Heart left ventricle (tissue), 13 donors: ENCODE measurements around the gene SCAI.

ENCODE experiments used
- POLR2A ChIP-seq, 2 donors: fragments of 450-650 bp; IDR thresholded peaks; one replicate each; pipeline ENCODE4 v1.6.1; 2017; ENCODE audit warnings: antibody characterized with exemption in 2 of 2, mild to moderate bottlenecking in 2 of 2, moderate library complexity in 2 of 2
- TF ChIP-seq, protein P1 (sequence below), 12 donors: fragments of 200-600 bp; sonication (generic) in 4 of 12; IDR thresholded peaks; one replicate each; pipeline versions ENCODE4 v1.5.0 to v1.8.0; 2018 to 2022; ENCODE audit warnings: antibody characterized with exemption in 12 of 12, mild to moderate bottlenecking in 5 of 12
- donor health status: ischemic (EF 13 %, LVEDD 7.1; RV severe dilation, severe dysfunction).
- donor health status: DM: no; HTN: yes; CAD: no.
- donor health status: DM: no; HTN: no; CAD: no.
- donor health status: ischemic (EF 25% LVEDD 6.9; RV normal size, moderate dysfunction).
- donor health status: ischemic (EF 25% LVEDD 5.7; RV mildly dilated, moderate dysfunction).
- donor health status: ischemic (EF 35%, LVEDD 5.7; RV mildly dilated, moderate dysfunction).
- donor health status: nonischemic (EF 11% LVEDD 7.7; RV severe dilation, severe dysfunction).
- donor health status: DM: yes; HTN: yes; CAD: no.
- donor health status: PGD.
- donor health status: ischemic (EF 29% LVEDD 5.4; RV normal size, mild dysfunction).
- donor health status: nonischemic (EF 23%, LVEDD 6.1; RV moderate dilation, normal function).

DNA sequence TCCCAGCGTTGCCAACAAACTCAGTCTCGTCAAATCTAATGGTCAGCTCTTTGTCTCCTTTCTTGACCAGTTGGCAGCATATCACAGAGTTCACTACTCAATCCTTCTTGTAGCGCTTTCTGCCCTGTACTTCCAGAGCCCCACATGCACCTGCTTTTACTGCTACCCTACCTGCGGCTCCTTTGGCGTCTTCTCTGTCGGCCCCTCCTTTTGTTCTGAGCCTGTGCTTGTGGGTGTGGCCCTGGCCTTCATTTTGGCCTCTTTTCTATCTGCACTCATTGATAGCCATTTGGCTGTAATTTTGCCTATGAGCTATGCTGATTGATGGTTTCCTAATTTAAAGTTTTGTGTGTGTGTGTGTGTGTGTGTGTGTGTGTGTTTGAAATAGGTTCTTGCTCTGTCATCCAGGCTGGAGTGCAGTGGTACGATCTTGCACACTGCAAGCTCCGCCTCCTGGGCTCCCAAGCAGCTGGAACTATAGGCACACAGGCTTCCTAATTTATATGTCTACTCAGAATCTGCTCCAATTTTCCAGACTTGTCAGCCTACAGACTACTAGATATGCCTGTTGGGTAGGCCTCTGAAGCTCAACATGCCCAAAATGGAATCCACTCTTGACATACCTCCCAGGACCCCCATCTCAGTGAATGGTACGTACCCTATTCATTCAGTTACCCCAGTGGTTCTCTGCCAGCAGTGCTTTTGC is 249.1 kb downstream of the SCAI start:
- TF ChIP-seq POLR2A (IDR thresholded peaks at IDR 0.05) = no peak
- TF ChIP-seq, protein P1, sequence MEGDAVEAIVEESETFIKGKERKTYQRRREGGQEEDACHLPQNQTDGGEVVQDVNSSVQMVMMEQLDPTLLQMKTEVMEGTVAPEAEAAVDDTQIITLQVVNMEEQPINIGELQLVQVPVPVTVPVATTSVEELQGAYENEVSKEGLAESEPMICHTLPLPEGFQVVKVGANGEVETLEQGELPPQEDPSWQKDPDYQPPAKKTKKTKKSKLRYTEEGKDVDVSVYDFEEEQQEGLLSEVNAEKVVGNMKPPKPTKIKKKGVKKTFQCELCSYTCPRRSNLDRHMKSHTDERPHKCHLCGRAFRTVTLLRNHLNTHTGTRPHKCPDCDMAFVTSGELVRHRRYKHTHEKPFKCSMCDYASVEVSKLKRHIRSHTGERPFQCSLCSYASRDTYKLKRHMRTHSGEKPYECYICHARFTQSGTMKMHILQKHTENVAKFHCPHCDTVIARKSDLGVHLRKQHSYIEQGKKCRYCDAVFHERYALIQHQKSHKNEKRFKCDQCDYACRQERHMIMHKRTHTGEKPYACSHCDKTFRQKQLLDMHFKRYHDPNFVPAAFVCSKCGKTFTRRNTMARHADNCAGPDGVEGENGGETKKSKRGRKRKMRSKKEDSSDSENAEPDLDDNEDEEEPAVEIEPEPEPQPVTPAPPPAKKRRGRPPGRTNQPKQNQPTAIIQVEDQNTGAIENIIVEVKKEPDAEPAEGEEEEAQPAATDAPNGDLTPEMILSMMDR (IDR thresholded peaks at IDR 0.05) = no peak
